ENCODE data around the gene OBP2A.

GRCh38 chr9:135581636-135582426 is 35.9 kb downstream of the OBP2A start:
- TF ChIP-seq ZNF274 (IDR thresholded peaks at IDR 0.05; ENCODE audit: low read depth, low read length) (no peak), YY1 (IDR thresholded peaks at IDR 0.05; ENCODE audit: insufficient read depth, insufficient read length) (no peak), SUZ12 (IDR thresholded peaks at IDR 0.05; ENCODE audit: extremely low read depth, insufficient read depth, insufficient read length) (no peak)
